Stimulated activated CD4-positive, alpha-beta T cell treated with anti-CD3 and anti-CD28 coated beads, Interleukin-1b, Interleukin-23, amount 100 ng/mL, for 1 hour (primary cell): Measurements from ENCODE around the gene SUPT3H.

Source experiments
- DNase-seq, 2 donors: peaks; one replicate each; pipeline ENCODE4 v3.0.0-alpha.2; 2020; ENCODE audit warnings: low read depth in 2 of 2

The SUPT3H gene

GRCh38 chr6:44956396-44956795 lies 421.3 kb downstream of the SUPT3H start:
- no peak for DNase-seq

GRCh38 chr6:44955145-44955544 lies 422.6 kb downstream of the SUPT3H start:
- DNase-seq, result no peak

GRCh38 chr6:44954281-44954680 lies 423.5 kb downstream of the SUPT3H start:
- DNase-seq, result no peak

GRCh38 chr6:44951253-44951747 lies 426.4 kb downstream of the SUPT3H start:
- DNase-seq, result no peak

- DNase-seq, result no peak
Measured at GRCh38 chr6:44949596-44950201, 428.0 kb downstream of the SUPT3H start.

GRCh38 chr6:44943541-44943940 lies 434.2 kb downstream of the SUPT3H start:
- no peak for DNase-seq

- no peak for DNase-seq
Measured at GRCh38 chr6:44942798-44943197, 434.9 kb downstream of the SUPT3H start.

- DNase-seq, result no peak
Measured at GRCh38 chr6:44942201-44942600, 435.5 kb downstream of the SUPT3H start.

- DNase-seq, result no peak
Measured at GRCh38 chr6:44940367-44940766, 437.4 kb downstream of the SUPT3H start.

GRCh38 chr6:44935693-44936300 lies 441.9 kb downstream of the SUPT3H start:
- no peak for DNase-seq

- DNase-seq, result no peak
Measured at GRCh38 chr6:44933108-44933507, 444.6 kb downstream of the SUPT3H start.

- DNase-seq, result peak in 1 of 2 donors; percentile 3
Measured at GRCh38 chr6:44932651-44933091, 445.1 kb downstream of the SUPT3H start.

GRCh38 chr6:44931385-44931784 lies 446.3 kb downstream of the SUPT3H start:
- DNase-seq, result no peak

GRCh38 chr6:44926556-44926955 lies 451.2 kb downstream of the SUPT3H start:
- DNase-seq, result no peak

- peak in 1 of 2 donors; percentile 3 for DNase-seq
Measured at GRCh38 chr6:44925100-44925739, 452.5 kb downstream of the SUPT3H start.

- DNase-seq, result no peak
Measured at GRCh38 chr6:44923444-44923843, 454.3 kb downstream of the SUPT3H start.

- DNase-seq, result no peak
Measured at GRCh38 chr6:44921798-44922197, 455.9 kb downstream of the SUPT3H start.

- no peak for DNase-seq
Measured at GRCh38 chr6:44920952-44921491, 456.7 kb downstream of the SUPT3H start.

- DNase-seq, result no peak
Measured at GRCh38 chr6:44918671-44919296, 458.9 kb downstream of the SUPT3H start.

GRCh38 chr6:44917430-44917829 lies 460.3 kb downstream of the SUPT3H start:
- no peak for DNase-seq

- no peak for DNase-seq
Measured at GRCh38 chr6:44915111-44915510, 462.6 kb downstream of the SUPT3H start.

- no peak for DNase-seq
Measured at GRCh38 chr6:44914141-44914540, 463.6 kb downstream of the SUPT3H start.
